Mesendoderm (in vitro differentiated cells): ENCODE data around the gene GADL1.

Experiments used
- DNase-seq: peaks from one replicate; pipeline ENCODE4 v3.0.0; 2013
- H2AK5ac ChIP-seq: 2 replicates; pipeline ENCODE4 v1.6.1; 2013; ENCODE audit warnings: low read length, inconsistent platforms
- H2BK120ac ChIP-seq: 2 replicates; pipeline ENCODE4 v1.6.1; 2013; ENCODE audit warnings: low read depth, mild to moderate bottlenecking, low read length, moderate library complexity, mixed read lengths
- H2BK15ac ChIP-seq: replicated peaks from 2 replicates; pipeline ENCODE4 v1.6.1; 2013; ENCODE audit warnings: low read depth, mild to moderate bottlenecking, moderate library complexity
- H2BK5ac ChIP-seq: 2 replicates; pipeline ENCODE4 v1.6.1; 2013; ENCODE audit warnings: low read length, inconsistent platforms
- H3K18ac ChIP-seq: 2 replicates; pipeline ENCODE4 v1.6.1; 2013; ENCODE audit warnings: mild to moderate bottlenecking, low read length, mixed read lengths
- H3K23ac ChIP-seq: one replicate; pipeline ENCODE4 v1.6.1; 2013; ENCODE audit warnings: low read length
- H3K27ac ChIP-seq: 2 replicates; pipeline ENCODE4 v1.5.1; 2013; ENCODE audit warnings: low read depth, mild to moderate bottlenecking, inconsistent platforms, low read length, moderate library complexity
- H3K27me3 ChIP-seq: 2 replicates; pipeline ENCODE4 v1.6.1; 2013; ENCODE audit warnings: low read length, control low read depth, mild to moderate bottlenecking, inconsistent platforms; ENCODE audit not compliant: insufficient read depth, poor library complexity
- H3K36me3 ChIP-seq: 2 replicates; pipeline ENCODE4 v1.6.1; 2013; ENCODE audit warnings: low read length, inconsistent platforms; ENCODE audit not compliant: control insufficient read depth, insufficient read depth
- H3K4ac ChIP-seq: one replicate; pipeline ENCODE4 v1.6.1; 2013; ENCODE audit warnings: low read depth, mild to moderate bottlenecking, low read length, moderate library complexity
- H3K4me1 ChIP-seq: 2 replicates; pipeline ENCODE4 v1.6.1; 2013; ENCODE audit warnings: low read depth, low read length, inconsistent platforms; ENCODE audit not compliant: control insufficient read depth
- H3K4me2 ChIP-seq: 2 replicates; pipeline ENCODE4 v1.6.1; 2013; ENCODE audit warnings: low read length
- H3K4me3 ChIP-seq: 2 replicates; pipeline ENCODE4 v1.5.1; 2013; ENCODE audit warnings: mild to moderate bottlenecking, low read length
- H3K56ac ChIP-seq: one replicate; pipeline ENCODE4 v1.6.1; 2013; ENCODE audit warnings: low read length
- H3K79me1 ChIP-seq: 2 replicates; pipeline ENCODE4 v1.6.1; 2013; ENCODE audit warnings: low read length, inconsistent platforms
- H3K79me2 ChIP-seq: 2 replicates; pipeline ENCODE4 v1.6.1; 2013; ENCODE audit warnings: mild to moderate bottlenecking, low read length; ENCODE audit not compliant: control insufficient read depth, insufficient read depth
- H3K9ac ChIP-seq: 2 replicates; pipeline ENCODE4 v1.6.1; 2013; ENCODE audit warnings: low read length, inconsistent platforms
- H4K5ac ChIP-seq: one replicate; pipeline ENCODE4 v1.6.1; 2013; ENCODE audit warnings: low read length
- H4K8ac ChIP-seq: one replicate; pipeline ENCODE4 v1.6.1; 2013; ENCODE audit warnings: low read depth, mild to moderate bottlenecking, control low read depth, low read length, moderate library complexity
- whole genome bisulfite sequencing: extraction: QIAGEN DNeasy Blood & Tissue Kit; methylation state at CpG from one replicate; pipeline ENCODE4 v1.1.7; 2013; ENCODE audit warnings: low lambda C conversion rate, missing lambda C conversion rate; ENCODE audit not compliant: insufficient coverage; ENCODE audit errors: extremely low coverage; 5-methylcytosine and 5-hydroxymethylcytosine counted together

The GADL1 gene

DNA sequence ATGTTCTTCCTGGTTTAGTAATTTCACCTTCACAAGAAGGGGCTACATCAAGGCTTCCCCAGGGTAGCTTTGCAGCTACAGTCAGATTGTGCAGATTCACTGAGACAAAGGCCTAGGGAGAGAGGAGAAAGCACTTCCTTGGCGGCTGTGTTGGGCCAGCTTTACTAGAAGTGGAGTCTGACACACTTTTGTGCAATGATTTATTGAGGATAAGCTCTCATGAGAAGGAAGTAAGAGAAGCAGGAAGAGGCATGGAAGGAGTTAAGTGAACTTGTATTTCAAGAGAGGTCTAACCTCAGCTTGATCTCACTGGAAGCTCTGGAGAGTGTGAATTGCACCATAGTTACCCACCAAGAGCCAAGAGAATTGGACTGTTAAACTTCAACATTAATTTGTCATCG is 209.2 kb downstream of the GADL1 start:
- Histone ChIP-seq H3K36me3 (no peaks in the 10 kb centered on the region), H2AK5ac (no peak overlapping the region), H2BK15ac (no peak overlapping the region), H2BK120ac (no peak overlapping the region), H3K79me2 (no peaks in the 10 kb centered on the region), H4K8ac (no peak overlapping the region), H3K27ac (no peak overlapping the region), H3K4me3 (no peak overlapping the region), H3K79me1 (no peaks in the 10 kb centered on the region), H2BK5ac (no peak overlapping the region), H4K5ac (no peak overlapping the region), H3K4ac (no peak overlapping the region), H3K4me1 (peaks cover 2% of the 10 kb centered on the region), H3K4me2 (no peak overlapping the region), H3K56ac (no peak overlapping the region), H3K23ac (no peak overlapping the region), H3K9ac (no peak overlapping the region), H3K18ac (no peak overlapping the region), H3K27me3 (no peaks in the 10 kb centered on the region)
- no CpG with 5 or more reads among the region's 2 CpGs for WGBS
- DNase-seq: no peak

DNA sequence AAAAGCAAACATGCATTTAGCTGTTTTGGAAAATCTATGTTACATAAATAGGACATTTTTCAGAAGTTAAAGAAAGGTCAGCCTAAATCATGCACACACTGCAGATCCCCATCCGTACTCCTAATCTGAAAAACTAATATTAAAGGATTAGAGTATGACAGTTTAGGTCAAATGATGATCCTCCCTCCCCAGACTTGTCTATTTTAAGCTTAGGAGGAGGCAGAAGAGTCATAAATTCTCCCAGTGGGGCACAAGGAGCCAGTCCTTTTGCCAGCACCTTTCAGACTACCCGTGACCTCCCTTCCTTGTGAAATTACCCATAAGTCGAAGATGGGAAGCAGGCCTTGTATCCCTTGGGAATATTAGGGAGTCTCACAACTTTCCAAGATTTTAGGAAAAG is 210.1 kb downstream of the GADL1 start:
- no peaks in the 10 kb centered on the region for H3K79me1 ChIP-seq
- no peak for DNase-seq
- H3K4me1 ChIP-seq: peaks cover 2% of the 10 kb centered on the region
- no peak overlapping the region for H2AK5ac ChIP-seq
- H4K8ac ChIP-seq: no peak overlapping the region
- H2BK15ac ChIP-seq: no peak overlapping the region
- no peak overlapping the region for H3K18ac ChIP-seq
- no peak overlapping the region for H3K27ac ChIP-seq
- no peak overlapping the region for H2BK5ac ChIP-seq
- no peaks in the 10 kb centered on the region for H3K79me2 ChIP-seq
- no peaks in the 10 kb centered on the region for H3K36me3 ChIP-seq
- WGBS: no CpG with 5 or more reads among the region's 3 CpGs
- H3K9ac ChIP-seq: no peak overlapping the region
- no peak overlapping the region for H3K4ac ChIP-seq
- no peak overlapping the region for H3K4me2 ChIP-seq
- H3K23ac ChIP-seq: no peak overlapping the region
- H3K4me3 ChIP-seq: no peak overlapping the region
- H3K27me3 ChIP-seq: no peaks in the 10 kb centered on the region
- no peak overlapping the region for H2BK120ac ChIP-seq
- no peak overlapping the region for H4K5ac ChIP-seq
- no peak overlapping the region for H3K56ac ChIP-seq

DNA sequence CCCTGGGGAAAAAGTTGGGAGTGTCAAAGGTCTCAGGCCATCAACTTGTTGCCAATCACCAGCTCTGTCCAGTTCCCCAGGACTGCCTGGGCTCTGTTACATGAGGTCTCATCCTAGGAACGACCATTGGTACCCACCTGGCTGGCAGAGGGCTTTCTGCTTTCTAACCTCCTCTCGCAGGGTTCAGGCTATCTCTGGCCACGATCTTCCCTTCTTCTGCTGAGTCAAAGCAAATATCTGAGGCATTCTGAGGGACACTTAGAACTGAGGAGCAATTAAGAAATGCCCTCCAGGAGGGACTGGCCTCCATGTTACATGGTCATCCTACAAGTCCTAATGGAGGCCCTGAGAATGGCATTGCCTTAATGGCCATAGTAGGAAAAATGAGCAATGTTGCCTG is 210.7 kb downstream of the GADL1 start:
- H3K79me2 ChIP-seq: no peaks in the 10 kb centered on the region
- DNase-seq: no peak
- no peak overlapping the region for H3K23ac ChIP-seq
- H3K4ac ChIP-seq: no peak overlapping the region
- no peak overlapping the region for H4K5ac ChIP-seq
- H3K4me1 ChIP-seq: peaks cover 6% of the 10 kb centered on the region
- WGBS: no CpG with 5 or more reads among the region's 3 CpGs
- H2BK5ac ChIP-seq: no peak overlapping the region
- no peak overlapping the region for H3K4me3 ChIP-seq
- no peak overlapping the region for H3K56ac ChIP-seq
- H3K36me3 ChIP-seq: no peaks in the 10 kb centered on the region
- no peaks in the 10 kb centered on the region for H3K79me1 ChIP-seq
- H3K4me2 ChIP-seq: no peak overlapping the region
- H3K27ac ChIP-seq: no peak overlapping the region
- no peak overlapping the region for H2BK120ac ChIP-seq
- no peak overlapping the region for H3K18ac ChIP-seq
- no peaks in the 10 kb centered on the region for H3K27me3 ChIP-seq
- H2BK15ac ChIP-seq: no peak overlapping the region
- H4K8ac ChIP-seq: no peak overlapping the region
- no peak overlapping the region for H2AK5ac ChIP-seq
- H3K9ac ChIP-seq: no peak overlapping the region

GRCh38 chr3:30682434-30683155 is 211.9 kb downstream of the GADL1 start:
- Histone ChIP-seq H4K5ac (no peak overlapping the region), H3K79me1 (no peaks in the 10 kb centered on the region), H3K23ac (no peak overlapping the region), H3K4me2 (no peak overlapping the region), H3K4me3 (no peak overlapping the region), H3K27ac (no peak overlapping the region), H3K27me3 (no peaks in the 10 kb centered on the region), H2BK120ac (no peak overlapping the region), H2BK15ac (no peak overlapping the region), H3K9ac (no peak overlapping the region), H2BK5ac (no peak overlapping the region), H3K36me3 (no peaks in the 10 kb centered on the region), H4K8ac (no peak overlapping the region), H2AK5ac (no peak overlapping the region), H3K4ac (no peak overlapping the region), H3K4me1 (peaks cover 6% of the 10 kb centered on the region), H3K56ac (no peak overlapping the region), H3K18ac (no peak overlapping the region), H3K79me2 (no peaks in the 10 kb centered on the region)
- no CpG with 5 or more reads among the region's 1 CpG for WGBS
- DNase-seq: no peak

DNA sequence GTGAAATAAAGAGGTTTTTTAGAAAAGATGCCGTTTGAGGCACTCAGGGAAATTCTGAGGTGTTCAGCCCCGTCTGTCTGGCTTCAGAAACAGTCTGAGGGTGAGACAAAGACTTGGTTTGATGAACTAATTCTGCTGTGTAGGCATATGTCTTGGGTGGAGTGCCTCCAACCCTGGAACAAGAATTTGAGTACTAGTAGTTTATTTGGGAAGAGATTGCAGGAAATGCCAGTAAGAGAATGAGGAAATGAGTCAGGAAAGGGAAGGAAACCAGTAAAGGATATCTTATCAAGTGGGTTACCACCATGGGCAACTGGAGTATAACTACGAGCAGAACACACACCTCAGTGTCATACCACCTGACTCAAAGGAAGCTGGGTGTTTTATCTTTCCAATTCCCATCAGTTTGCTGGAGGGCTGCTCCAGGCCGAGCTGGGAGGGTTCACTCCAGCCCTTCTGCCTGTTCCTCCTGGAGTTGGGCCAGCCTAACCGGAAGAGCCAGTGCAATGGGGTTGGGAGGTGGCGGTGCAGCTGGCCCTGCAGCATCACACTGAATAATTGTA is 212.7 kb downstream of the GADL1 start:
- no peak overlapping the region for H3K4me3 ChIP-seq
- H2BK5ac ChIP-seq: no peak overlapping the region
- no CpG with 5 or more reads among the region's 6 CpGs for WGBS
- H4K8ac ChIP-seq: no peak overlapping the region
- no peak overlapping the region for H4K5ac ChIP-seq
- no peak overlapping the region for H3K56ac ChIP-seq
- no peak overlapping the region for H3K4me2 ChIP-seq
- no peak overlapping the region for H2AK5ac ChIP-seq
- no peak overlapping the region for H3K27ac ChIP-seq
- peaks cover 6% of the 10 kb centered on the region for H3K4me1 ChIP-seq
- no peaks in the 10 kb centered on the region for H3K79me2 ChIP-seq
- H3K18ac ChIP-seq: peak overlapping the region; percentile 13
- H3K9ac ChIP-seq: no peak overlapping the region
- H3K27me3 ChIP-seq: no peaks in the 10 kb centered on the region
- H2BK15ac ChIP-seq: no peak overlapping the region
- H3K36me3 ChIP-seq: no peaks in the 10 kb centered on the region
- H3K4ac ChIP-seq: no peak overlapping the region
- H3K79me1 ChIP-seq: no peaks in the 10 kb centered on the region
- no peak overlapping the region for H3K23ac ChIP-seq
- no peak overlapping the region for H2BK120ac ChIP-seq
- no peak for DNase-seq
